HG02623 (cell line): Measurements from ENCODE around the gene SUSD4.

Experiments
- ATAC-seq: cut with Tn5 transposase; IDR thresholded peaks from one replicate; pipeline ENCODE4 v1.9.1; 2021; ENCODE audit warnings: moderate library complexity; ENCODE audit not compliant: unreplicated experiment

The SUSD4 gene

DNA sequence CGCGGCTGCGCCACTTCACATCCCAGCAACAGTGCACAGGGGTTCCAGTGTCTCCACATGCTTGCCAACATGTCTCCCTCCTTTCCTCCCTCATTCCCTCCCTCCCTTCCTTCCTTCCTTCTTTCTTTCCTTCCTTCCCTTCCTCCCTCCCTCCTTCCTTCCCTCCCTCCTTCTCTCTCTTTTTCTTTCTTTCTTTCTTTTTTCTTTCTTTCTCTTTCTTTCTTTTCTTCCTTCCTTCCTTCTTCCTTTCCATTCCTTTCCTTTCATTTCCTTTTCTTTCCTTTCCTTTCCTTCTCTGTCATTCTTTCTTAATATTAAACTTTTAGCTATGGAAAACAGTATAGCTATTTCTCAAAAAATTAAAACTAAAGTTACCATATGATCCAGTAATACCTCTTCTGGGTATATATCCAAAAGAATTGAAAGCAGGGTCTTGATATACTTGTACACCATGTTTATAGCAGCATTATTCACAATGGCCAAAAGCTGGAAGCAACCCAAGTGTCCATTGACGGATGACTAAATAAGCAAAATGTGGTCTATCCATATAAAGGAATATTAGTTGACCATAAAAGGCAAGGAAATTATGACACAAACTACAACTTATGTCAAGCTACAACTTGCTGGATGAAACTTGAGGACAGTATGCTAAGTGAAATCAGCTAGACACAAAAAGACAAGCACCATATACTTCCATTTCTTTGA, 165.9 kb downstream of the SUSD4 start:
- no peak for ATAC-seq

DNA sequence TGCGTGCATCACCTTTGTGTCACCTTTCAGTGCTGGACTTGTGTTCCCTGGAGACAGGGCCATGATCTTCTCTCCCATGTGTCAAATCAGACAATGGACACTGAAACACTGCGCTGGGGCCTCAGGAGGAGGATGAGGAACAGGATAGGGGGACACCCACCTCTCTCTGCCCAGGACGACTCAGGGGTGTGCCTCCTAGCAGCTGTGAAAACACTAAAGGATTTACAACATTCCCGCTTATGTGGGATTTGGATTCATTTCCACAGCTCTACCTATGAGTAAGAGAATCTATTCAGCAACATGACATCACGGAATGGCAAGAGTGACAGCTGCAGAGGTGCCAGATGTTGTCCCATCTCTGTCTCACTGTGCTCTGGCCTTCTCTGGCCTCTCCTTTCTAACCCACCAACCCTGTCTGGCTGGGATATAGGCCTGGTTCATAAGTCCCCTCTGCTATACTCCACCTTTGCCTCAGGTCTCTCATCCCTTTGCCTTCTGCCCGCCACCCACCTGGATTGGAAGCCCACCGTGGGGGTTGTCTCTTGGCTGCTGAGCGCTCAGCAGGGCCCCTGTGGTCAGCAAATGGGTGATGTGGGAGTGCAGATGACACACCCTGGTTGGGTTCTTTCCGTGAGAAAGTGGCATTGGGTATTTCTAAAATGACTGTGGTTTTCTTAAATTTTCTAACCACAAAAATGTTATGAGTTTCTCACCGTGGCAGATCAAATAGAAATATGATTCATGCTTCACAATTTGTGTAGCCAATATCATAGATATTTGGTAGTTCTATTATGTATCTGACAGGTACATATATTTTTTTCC, 173.9 kb downstream of the SUSD4 start:
- no peak for ATAC-seq

DNA sequence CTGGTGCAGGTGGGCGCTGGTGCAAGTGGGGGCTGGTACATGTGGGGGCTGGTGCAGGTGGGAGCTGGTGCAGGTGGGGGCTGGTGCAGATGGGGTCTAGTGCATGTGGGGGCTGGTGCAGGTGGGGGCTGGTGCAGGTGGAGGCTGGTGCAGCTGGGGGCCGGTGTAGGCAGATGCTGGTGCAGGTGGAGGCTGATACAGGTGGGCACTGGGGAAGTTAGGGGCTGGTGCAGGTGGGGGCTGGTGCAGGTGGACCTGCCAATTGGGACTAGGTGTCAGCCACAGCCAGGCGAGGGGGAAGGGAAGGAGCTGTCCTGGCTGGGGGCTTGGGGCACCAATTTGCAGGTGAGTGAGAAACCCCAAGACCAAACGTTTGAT, 174.5 kb downstream of the SUSD4 start:
- ATAC-seq: no peak

DNA sequence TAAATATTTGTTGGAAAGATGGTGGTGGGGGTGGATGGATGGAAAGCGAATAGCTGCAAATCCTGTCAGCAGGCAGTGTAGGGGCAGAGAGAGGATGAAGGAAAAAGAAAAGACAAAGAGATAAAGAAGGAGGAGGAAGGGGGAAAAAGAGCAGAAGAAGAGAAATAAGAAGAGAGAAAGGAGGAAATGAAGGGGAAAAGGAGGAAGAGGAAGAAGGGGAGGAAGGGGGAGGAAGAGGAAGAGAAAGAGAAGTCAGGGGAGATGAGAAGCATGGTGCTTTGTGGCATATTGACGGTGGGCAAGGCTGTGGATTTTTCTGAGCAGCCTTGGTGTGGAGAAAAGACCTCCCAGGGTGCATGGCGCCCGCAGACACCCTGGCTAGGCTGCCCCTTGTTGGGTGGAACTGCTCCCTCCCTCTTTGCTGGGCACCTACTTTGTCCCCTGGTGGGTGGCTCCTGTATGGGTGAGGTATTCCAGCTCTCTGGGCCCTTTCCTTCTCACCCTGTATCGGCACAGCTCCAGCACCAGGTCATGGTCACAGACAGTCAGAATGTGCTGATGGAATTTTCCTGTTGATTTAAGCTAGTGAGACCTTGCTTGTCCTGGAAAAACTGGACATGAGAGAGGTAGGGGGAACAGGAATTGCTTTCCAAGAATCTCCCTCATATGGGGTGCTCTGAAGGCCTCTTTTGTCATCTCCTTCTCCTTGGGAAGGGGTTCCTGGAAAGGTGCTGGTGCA, 175.2 kb downstream of the SUSD4 start:
- ATAC-seq: no peak

DNA sequence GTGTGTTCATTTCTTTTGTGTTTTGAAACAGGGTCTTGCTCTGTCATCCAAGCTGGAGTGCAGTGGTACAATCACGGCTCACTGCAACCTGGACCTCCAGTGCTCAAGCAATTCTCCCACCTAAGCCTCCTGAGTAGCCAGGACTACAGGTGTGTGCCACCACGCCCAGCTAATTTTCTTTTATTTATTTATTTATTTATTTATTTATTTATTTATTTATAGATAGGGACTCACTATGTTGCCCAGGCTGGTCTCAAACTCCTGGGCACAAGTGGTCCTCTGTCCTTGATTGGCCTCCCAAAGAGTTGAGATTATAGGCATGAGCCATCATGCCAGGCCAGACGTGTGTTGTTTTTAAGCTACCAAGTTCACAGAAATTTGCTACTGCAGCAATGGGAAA, 177.2 kb downstream of the SUSD4 start:
- ATAC-seq: no peak

GRCh38 chr1:223183268-223183862, 180.6 kb downstream of the SUSD4 start:
- no peak for ATAC-seq

- ATAC-seq: no peak
Measured at GRCh38 chr1:223180731-223181321, 183.2 kb downstream of the SUSD4 start.

- no peak for ATAC-seq
Measured at GRCh38 chr1:223179786-223180185, 184.2 kb downstream of the SUSD4 start.

DNA sequence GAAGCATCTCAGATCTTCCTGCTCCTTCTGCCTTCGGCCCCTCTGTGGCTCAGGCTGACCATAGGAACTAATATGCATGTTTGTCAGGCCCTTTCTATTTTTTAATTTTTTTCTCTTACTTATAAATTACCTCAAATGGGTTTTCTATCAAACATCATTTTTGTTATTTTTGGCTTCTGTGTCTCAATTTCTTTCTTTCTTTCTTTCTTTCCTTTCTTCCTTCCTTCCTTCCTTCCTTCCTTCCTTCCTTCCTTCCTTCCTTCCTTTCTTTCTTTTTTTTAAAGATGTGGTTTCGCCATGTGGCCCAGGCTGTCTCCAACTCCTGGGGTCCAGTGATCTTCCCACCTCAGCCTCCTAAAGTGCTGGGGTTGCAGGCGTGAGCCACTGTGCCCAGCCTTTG, 184.7 kb downstream of the SUSD4 start:
- ATAC-seq: no peak

GRCh38 chr1:223177681-223178080, 186.3 kb downstream of the SUSD4 start:
- ATAC-seq: no peak

DNA sequence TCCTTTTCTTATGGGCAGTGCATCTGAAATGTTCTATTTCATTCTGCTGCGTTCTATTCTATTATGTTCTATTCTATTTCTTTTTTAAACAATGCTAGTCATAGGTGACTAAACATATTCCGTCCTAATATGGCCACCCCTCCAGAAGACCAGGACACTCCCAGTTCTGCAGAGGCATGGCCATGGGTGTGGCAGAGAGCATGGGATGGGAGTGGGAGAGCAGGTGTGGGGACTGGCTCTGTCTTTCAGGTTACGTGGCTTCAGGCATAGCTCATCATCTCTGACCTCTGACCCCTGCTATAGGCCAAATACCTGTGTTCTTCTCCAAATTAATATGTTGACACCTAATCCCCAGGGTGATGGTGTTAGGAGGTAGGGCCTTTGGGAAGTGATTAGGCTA, 187.5 kb downstream of the SUSD4 start:
- no peak for ATAC-seq

GRCh38 chr1:223175633-223176032, 188.3 kb downstream of the SUSD4 start:
- ATAC-seq: no peak

DNA sequence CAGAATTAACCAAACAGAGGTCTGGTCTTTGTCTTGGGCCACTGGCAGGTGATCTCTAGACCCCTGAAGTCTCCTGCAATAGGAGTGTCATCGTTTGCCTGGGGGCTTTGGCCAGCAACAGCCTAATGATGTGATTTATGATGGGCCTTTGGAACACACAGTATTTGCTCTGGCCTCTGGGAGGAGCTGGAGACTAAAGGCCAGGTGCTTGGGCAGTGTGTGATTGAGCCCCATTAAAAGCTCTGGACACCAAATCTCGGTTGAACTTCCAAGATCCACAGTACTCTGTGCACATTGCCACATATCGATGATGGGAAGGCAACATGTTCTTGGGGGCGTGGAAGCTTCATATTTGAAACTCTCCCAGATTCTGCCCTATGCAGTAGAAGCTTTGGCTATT, 188.9 kb downstream of the SUSD4 start:
- no peak for ATAC-seq
